MM.1S (cell line): ENCODE data around the gene NEK2.

Source experiments
- DNase-seq: peaks from one replicate; pipeline ENCODE4 v3.0.0-alpha.2; 2015
- H2AFZ ChIP-seq: fragments of 300-600 bp; sonication (generic); 2 replicates; pipeline ENCODE4 v1.6.0; 2016; ENCODE audit warnings: antibody characterized with exemption, low read length
- H3F3A ChIP-seq: fragments of 300-600 bp; sonication (generic); 2 replicates; pipeline ENCODE4 v1.6.1; 2016; ENCODE audit warnings: mild to moderate bottlenecking, antibody characterized with exemption, low read length, moderate library complexity, mixed read lengths; ENCODE audit not compliant: insufficient read depth
- H3K27ac ChIP-seq: fragments of 300-600 bp; sonication (generic); 2 replicates; pipeline ENCODE4 v1.5.1; 2016; ENCODE audit warnings: mild to moderate bottlenecking, low read length
- H3K27me3 ChIP-seq: fragments of 300-600 bp; sonication (generic); replicated peaks from 2 replicates; pipeline ENCODE4 v1.6.0; 2016; ENCODE audit warnings: low read length; ENCODE audit not compliant: insufficient read depth
- H3K36me3 ChIP-seq: fragments of 300-600 bp; sonication (generic); replicated peaks from 2 replicates; pipeline ENCODE4 v1.6.1; 2016; ENCODE audit warnings: mild to moderate bottlenecking, low read length, mixed read lengths; ENCODE audit not compliant: insufficient read depth
- H3K4me1 ChIP-seq: fragments of 300-600 bp; sonication (generic); 2 replicates; pipeline ENCODE4 v1.6.1; 2016; ENCODE audit warnings: low read length, mixed read lengths
- H3K4me2 ChIP-seq: fragments of 300-600 bp; sonication (generic); 2 replicates; pipeline ENCODE4 v1.6.0; 2016; ENCODE audit warnings: low read depth, low read length
- H3K4me3 ChIP-seq: fragments of 300-600 bp; sonication (generic); 2 replicates; pipeline ENCODE4 v1.5.1; 2016; ENCODE audit warnings: low read length, mixed read lengths
- H3K79me2 ChIP-seq: fragments of 300-600 bp; sonication (generic); 2 replicates; pipeline ENCODE4 v1.6.1; 2016; ENCODE audit warnings: mixed run types, low read length, mixed read lengths
- H3K9ac ChIP-seq: fragments of 300-600 bp; sonication (generic); 2 replicates; pipeline ENCODE4 v1.6.1; 2016; ENCODE audit warnings: low read length, mixed read lengths
- H3K9me2 ChIP-seq: fragments of 300-600 bp; sonication (generic); replicated peaks from 2 replicates; pipeline ENCODE4 v1.6.1; 2016; ENCODE audit warnings: mild to moderate bottlenecking, low read length, mixed read lengths; ENCODE audit not compliant: insufficient read depth
- H3K9me3 ChIP-seq: fragments of 300-600 bp; sonication (generic); replicated peaks from 2 replicates; pipeline ENCODE4 v1.6.1; 2016; ENCODE audit warnings: mild to moderate bottlenecking, low read length, mixed read lengths; ENCODE audit not compliant: insufficient read depth
- H4K20me1 ChIP-seq: fragments of 300-600 bp; sonication (generic); 2 replicates; pipeline ENCODE4 v1.6.1; 2016; ENCODE audit warnings: mild to moderate bottlenecking, low read length, moderate library complexity, mixed read lengths; ENCODE audit not compliant: insufficient read depth
- CTCF ChIP-seq: fragments of 300-600 bp; sonication (generic); IDR thresholded peaks from 2 replicates; pipeline ENCODE4 v1.5.1; 2016; ENCODE audit warnings: antibody characterized with exemption, low read length, mixed read lengths
- EZH2 ChIP-seq: fragments of 300-600 bp; sonication (generic); optimal IDR thresholded peaks from 2 replicates; pipeline ENCODE3; 2017; ENCODE audit warnings: low read depth, mild to moderate bottlenecking, antibody characterized with exemption, low read length, mixed read lengths
- EZH2phosphoT487 ChIP-seq: fragments of 300-600 bp; sonication (generic); IDR thresholded peaks from 2 replicates; pipeline ENCODE4 v1.6.1; 2018; ENCODE audit warnings: antibody characterized with exemption, low read length

NEK2 gene

DNA sequence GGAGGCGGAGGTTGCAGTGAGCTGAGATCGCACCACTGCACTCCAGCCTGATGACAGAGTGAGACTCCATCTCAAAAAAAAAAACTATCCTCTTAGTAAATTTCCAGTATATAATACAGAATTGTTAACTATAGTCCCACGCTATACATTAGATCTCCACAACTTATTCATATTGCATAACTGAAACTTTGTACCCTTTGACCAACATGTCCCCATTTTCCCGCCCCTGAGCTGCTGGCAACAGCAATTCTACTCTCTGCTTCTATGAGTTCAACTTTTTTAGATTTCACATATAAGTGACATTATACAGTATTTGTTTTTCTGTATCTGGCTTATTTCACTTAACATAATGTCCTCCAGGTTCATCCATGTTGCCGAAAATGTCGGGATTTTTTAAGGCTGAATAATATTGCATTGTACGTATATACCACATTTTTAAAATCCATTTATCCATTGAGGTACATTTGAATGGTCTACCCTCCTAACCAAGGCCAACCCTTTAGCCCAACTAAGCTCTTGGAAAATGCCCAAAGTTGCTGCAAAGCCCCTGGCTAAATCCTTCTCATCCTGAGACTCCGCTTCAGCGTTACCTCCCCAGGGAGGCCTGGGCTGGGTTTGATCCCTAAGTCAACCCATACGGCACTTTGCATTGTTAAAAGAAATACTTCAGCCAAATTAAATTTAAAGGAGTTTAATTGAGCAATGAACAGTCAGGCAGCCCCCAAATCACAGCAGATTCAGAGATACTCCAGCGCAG, 34.2 kb downstream of the NEK2 start:
- H4K20me1 ChIP-seq: no peaks in the 10 kb centered on the region
- H3K27me3 ChIP-seq: no peaks in the 10 kb centered on the region
- H3K9ac ChIP-seq: no peak overlapping the region
- H3K27ac ChIP-seq: no peak overlapping the region
- H3K36me3 ChIP-seq: no peaks in the 10 kb centered on the region
- no peak for DNase-seq
- no peaks in the 10 kb centered on the region for H3K9me3 ChIP-seq
- H3F3A ChIP-seq: no peaks in the 10 kb centered on the region
- no peaks in the 10 kb centered on the region for H3K79me2 ChIP-seq
- no peaks in the 10 kb centered on the region for H3K4me1 ChIP-seq
- no peak overlapping the region for H3K4me3 ChIP-seq
- H2AFZ ChIP-seq: no peak overlapping the region
- TF ChIP-seq EZH2 (no peak), CTCF (no peak), EZH2phosphoT487 (no peak)
- no peaks in the 10 kb centered on the region for H3K9me2 ChIP-seq
- no peak overlapping the region for H3K4me2 ChIP-seq

GRCh38 chr1:211640301-211640630, 35.2 kb downstream of the NEK2 start:
- H4K20me1 ChIP-seq: no peaks in the 10 kb centered on the region
- H3K9ac ChIP-seq: no peak overlapping the region
- H3K9me3 ChIP-seq: no peaks in the 10 kb centered on the region
- H3F3A ChIP-seq: no peaks in the 10 kb centered on the region
- no peaks in the 10 kb centered on the region for H3K27me3 ChIP-seq
- H3K79me2 ChIP-seq: no peaks in the 10 kb centered on the region
- H3K4me2 ChIP-seq: no peak overlapping the region
- no peaks in the 10 kb centered on the region for H3K9me2 ChIP-seq
- H3K27ac ChIP-seq: no peak overlapping the region
- TF ChIP-seq EZH2phosphoT487: no peak
- TF ChIP-seq CTCF: no peak
- TF ChIP-seq EZH2: no peak
- no peak for DNase-seq
- H3K36me3 ChIP-seq: no peaks in the 10 kb centered on the region
- H3K4me3 ChIP-seq: no peak overlapping the region
- no peak overlapping the region for H2AFZ ChIP-seq
- no peaks in the 10 kb centered on the region for H3K4me1 ChIP-seq

- Histone ChIP-seq H3K27ac (no peak overlapping the region), H3F3A (no peaks in the 10 kb centered on the region), H2AFZ (no peak overlapping the region), H3K27me3 (no peaks in the 10 kb centered on the region), H3K9me2 (no peaks in the 10 kb centered on the region), H3K9ac (no peak overlapping the region), H3K4me3 (no peak overlapping the region), H3K4me2 (no peak overlapping the region), H3K36me3 (no peaks in the 10 kb centered on the region), H4K20me1 (no peaks in the 10 kb centered on the region), H3K79me2 (no peaks in the 10 kb centered on the region), H3K9me3 (no peaks in the 10 kb centered on the region), H3K4me1 (no peaks in the 10 kb centered on the region)
- no peak for DNase-seq
- TF ChIP-seq EZH2 (no peak), CTCF (no peak), EZH2phosphoT487 (no peak)
These were observed 35.7 kb downstream of the NEK2 start for GRCh38 chr1:211639475-211640300.
